Measurements from ENCODE around the gene LCE3E. TPM values are rescaled to one million over a fixed set of nuclear protein-coding genes. Genes with fewer than 3 reads are reported as not detected.

Gene LCE3E
- total RNA-seq, 1 donor from 2014 or later = not detected

DNA sequence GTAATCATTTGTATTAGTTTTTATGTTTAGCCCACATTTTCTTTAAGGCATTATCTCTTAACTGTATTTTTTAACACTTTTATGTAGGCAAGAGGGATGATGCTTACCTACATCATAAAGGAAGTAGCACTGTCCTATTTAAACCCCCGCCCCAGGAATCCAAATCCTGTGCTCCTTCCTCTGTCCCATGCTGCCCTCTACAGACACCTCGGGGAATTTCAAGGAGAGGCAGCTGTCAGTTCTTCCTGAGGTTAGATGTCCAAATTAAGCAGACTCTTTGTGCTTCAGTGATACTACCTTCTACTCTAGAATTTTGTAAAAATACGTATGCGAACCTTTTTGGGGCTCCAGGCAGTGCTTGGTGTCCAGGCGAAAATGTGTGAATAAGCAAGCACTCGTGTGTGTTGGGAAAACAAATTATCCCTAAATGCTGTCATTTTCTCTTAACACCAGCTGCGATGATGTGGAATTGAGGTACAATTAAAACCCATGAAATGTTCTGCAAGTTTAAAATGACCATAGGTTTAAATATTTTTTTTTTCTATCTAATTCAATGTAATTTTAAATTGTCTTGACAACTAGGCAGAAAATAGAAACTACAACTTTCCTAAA lies 33.1 kb downstream of the LCE3E start:
- Histone ChIP-seq H3K9me3 (no peaks in the 10 kb centered on the region), H3K4me1 (no peaks in the 10 kb centered on the region), H3K4me3 (no peak overlapping the region), H3K36me3 (no peaks in the 10 kb centered on the region), H3K27me3 (ENCODE audit: low read depth) (no peaks in the 10 kb centered on the region), H3K27ac (no peak overlapping the region)
- ATAC-seq (no peak), DNase-seq (no peak)
- intact Hi-C loops (cut with DNase I) = no loop called here
- TF ChIP-seq, protein P1, sequence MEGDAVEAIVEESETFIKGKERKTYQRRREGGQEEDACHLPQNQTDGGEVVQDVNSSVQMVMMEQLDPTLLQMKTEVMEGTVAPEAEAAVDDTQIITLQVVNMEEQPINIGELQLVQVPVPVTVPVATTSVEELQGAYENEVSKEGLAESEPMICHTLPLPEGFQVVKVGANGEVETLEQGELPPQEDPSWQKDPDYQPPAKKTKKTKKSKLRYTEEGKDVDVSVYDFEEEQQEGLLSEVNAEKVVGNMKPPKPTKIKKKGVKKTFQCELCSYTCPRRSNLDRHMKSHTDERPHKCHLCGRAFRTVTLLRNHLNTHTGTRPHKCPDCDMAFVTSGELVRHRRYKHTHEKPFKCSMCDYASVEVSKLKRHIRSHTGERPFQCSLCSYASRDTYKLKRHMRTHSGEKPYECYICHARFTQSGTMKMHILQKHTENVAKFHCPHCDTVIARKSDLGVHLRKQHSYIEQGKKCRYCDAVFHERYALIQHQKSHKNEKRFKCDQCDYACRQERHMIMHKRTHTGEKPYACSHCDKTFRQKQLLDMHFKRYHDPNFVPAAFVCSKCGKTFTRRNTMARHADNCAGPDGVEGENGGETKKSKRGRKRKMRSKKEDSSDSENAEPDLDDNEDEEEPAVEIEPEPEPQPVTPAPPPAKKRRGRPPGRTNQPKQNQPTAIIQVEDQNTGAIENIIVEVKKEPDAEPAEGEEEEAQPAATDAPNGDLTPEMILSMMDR (IDR thresholded peaks at IDR 0.05) = peak; percentile 60

DNA sequence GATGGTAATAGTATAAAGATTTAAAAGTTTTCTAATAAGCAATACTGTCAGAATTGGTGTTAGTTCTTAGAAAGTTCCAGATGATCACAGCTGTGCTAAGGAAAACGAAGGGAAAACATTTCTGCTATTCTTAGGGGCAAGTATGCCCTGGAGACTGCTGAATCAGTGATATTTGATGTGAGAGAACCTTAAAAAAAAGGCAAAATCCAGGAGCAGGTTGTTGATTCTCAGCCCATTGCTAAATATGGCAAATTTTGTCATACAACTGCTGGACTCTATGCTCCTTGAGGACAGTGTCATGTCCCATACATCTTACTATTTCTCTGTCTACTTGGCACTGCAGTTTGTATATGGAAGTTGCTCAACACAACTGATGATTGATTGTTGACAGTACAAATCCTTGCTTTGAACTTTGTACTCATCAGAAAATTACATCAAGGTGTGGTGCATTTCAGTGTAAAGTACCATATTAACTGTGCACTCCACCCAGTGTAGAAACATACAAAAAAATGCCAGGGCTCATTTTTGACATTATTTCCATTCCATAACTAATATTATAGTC lies 41.4 kb downstream of the LCE3E start:
- Histone ChIP-seq H3K4me1 (no peaks in the 10 kb centered on the region), H3K27me3 (ENCODE audit: low read depth) (no peaks in the 10 kb centered on the region), H3K36me3 (no peaks in the 10 kb centered on the region), H3K9me3 (no peaks in the 10 kb centered on the region), H3K4me3 (no peak overlapping the region), H3K27ac (no peak overlapping the region)
- ATAC-seq = no peak
- TF ChIP-seq, protein P1 (IDR thresholded peaks at IDR 0.05) = no peak
- intact Hi-C loops (cut with DNase I) = no loop called here
- no peak for DNase-seq

DNA sequence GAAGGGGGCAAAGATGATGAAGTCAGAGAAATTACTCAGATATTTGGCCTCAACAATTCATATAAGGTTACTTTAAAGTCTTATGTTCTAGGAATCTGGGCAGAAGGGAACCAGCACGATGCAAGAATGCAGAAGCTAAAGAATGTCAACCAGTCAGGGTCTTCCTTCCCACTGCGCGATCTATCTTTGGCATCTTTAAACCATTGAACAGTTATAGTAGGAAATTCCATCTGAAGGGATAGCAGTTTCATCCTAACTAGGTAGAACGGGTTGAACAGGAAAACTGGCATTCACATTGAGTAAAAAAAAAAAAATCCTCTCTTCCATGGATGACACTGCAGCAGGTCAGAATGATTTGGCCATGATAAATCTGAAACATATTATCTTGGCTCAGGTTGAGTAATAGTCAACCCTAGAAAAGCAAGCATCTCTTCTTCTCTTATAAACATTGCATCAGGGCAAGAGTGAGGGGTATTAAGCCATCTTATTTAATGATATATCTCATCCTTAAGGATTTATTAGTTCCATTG lies 46.0 kb downstream of the LCE3E start:
- H3K27me3 ChIP-seq (ENCODE audit: low read depth) = peaks cover 21% of the 10 kb centered on the region

DNA sequence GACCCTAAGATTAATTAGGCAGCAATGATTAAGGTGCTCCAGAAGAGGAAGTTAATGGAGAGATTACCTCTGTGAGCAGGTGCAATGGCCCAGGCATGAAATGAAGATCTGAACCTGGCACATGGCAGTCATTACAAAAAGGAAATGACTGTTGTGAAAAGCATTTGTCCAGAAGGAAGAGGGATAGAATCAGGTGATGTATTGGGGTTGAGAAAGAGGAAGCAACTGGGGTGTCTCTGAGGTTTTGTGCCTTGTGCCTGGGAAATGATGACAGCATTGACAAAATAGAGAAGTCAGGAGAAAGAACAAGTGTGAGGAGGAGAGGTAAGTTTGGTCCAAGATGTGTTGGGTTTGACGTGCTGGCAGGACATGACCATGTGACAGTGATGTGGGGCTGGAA lies 46.7 kb downstream of the LCE3E start:
- Histone ChIP-seq H3K9me3 (no peaks in the 10 kb centered on the region), H3K27me3 (ENCODE audit: low read depth) (peaks cover 29% of the 10 kb centered on the region), H3K27ac (no peak overlapping the region), H3K36me3 (no peaks in the 10 kb centered on the region), H3K4me1 (peaks cover 8% of the 10 kb centered on the region), H3K4me3 (no peak overlapping the region)
- TF ChIP-seq, protein P1 (IDR thresholded peaks at IDR 0.05) = no peak
- DNase-seq = no peak
- ATAC-seq = peak in 1 of 2 donors; percentile 35
- intact Hi-C loops (cut with DNase I) = no loop called here

More for the DNA sequence above, 46.0 kb downstream of the LCE3E start:
- no peaks in the 10 kb centered on the region for H3K36me3 ChIP-seq
- H3K4me3 ChIP-seq = no peak overlapping the region
- intact Hi-C loops (cut with DNase I) = no loop called here
- H3K9me3 ChIP-seq = no peaks in the 10 kb centered on the region
- TF ChIP-seq, protein P1 (IDR thresholded peaks at IDR 0.05) = no peak
- ATAC-seq (no peak), DNase-seq (no peak)
- peaks cover under 1% of the 10 kb centered on the region for H3K4me1 ChIP-seq
- no peak overlapping the region for H3K27ac ChIP-seq

DNA sequence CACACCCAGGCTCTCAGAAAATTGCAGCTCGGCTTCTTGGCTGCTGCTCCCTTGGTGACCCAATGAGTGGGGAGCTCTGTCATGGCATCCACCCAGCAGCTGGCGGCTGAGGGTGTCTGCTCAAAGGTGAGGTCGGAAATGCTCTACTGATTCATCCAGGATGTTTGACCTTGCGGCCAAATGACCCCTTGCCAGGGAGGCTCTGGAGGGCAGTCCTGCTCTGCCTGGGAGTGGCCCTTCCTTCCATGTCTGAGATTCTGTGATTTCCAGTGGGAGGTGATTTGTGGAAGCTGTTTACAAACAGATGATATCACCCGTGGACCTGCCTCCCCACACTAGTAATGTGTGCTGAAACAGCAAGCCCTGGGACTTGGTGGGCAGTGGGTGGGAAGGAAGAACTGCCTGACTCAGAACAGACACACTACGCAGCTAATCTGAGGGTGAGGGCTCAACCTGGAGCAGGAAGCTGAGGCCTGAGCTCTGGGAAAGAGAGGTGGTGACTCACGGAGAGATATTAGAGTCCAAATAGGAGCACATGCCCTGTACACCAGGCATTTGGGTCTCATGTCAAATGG lies 49.3 kb downstream of the LCE3E start:
- H3K27ac ChIP-seq = no peak overlapping the region
- intact Hi-C loops (cut with DNase I) = no loop called here
- DNase-seq (no peak), ATAC-seq (no peak)
- no peak overlapping the region for H3K4me3 ChIP-seq
- H3K27me3 ChIP-seq (ENCODE audit: low read depth) = peaks cover 44% of the 10 kb centered on the region
- H3K36me3 ChIP-seq = no peaks in the 10 kb centered on the region
- TF ChIP-seq, protein P1 (IDR thresholded peaks at IDR 0.05) = no peak
- H3K9me3 ChIP-seq = no peaks in the 10 kb centered on the region
- peaks cover 9% of the 10 kb centered on the region for H3K4me1 ChIP-seq
